OCI-LY7 (cell line): ENCODE results near the gene HOXB5.

Experiments used
- EZH2phosphoT487 ChIP-seq: fragments of 200-600 bp; sonication (generic); IDR thresholded peaks from 2 replicates; pipeline ENCODE4 v1.6.1; 2018; ENCODE audit warnings: low read depth, borderline replicate concordance, mild to moderate bottlenecking, mixed run types, antibody characterized with exemption, low read length, moderate library complexity, mixed read lengths
- TF ChIP-seq, protein P1 (sequence below): fragments of 200-600 bp; sonication (generic); conservative IDR thresholded peaks from 2 replicates; pipeline ENCODE4 v1.5.1; 2014; ENCODE audit warnings: mild to moderate bottlenecking, antibody characterized with exemption, low read length, moderate library complexity, mixed read lengths

DNA sequence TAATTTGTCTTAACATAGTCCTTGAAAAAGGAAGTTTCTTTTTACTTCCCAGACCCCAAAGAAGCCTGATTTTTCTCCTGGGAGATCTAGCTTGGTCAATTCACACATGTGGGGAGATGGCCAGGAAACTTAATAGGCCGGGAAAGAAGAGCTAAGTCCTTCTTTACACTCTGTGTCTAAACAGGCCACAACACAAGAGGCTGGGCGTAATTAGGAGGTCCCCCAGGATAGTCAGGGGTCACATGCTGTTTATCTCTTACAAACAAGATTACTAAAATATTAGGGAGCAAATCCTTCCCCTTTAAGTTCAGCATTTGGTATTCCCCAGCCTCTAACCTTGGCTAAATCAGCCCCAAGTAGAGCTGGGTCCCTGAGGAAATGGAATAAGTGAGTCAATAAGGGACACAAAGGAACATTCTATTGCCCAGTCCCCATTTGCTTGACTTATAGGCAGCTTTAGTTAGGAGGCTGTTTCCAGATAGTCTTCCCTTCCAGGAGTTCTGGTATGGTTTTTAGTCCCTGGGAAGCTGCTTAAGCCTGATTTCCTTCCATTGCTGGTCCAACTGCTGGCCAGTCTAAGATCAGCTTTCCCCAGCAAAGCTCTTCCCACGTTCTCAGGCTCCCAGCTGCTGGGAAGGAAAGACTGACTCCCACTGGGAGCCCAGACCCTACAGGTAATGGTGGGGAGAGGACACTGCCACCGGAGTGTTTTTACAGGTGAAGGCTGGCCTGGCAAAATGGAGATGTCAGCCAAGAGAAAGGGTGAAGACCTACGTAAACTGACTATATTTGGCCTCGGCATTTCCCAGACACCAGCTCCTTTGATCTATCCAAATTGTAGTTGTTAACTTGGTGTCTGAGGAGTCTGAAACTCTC lies 46.6 kb upstream of the HOXB5 start:
- TF ChIP-seq, protein P1, sequence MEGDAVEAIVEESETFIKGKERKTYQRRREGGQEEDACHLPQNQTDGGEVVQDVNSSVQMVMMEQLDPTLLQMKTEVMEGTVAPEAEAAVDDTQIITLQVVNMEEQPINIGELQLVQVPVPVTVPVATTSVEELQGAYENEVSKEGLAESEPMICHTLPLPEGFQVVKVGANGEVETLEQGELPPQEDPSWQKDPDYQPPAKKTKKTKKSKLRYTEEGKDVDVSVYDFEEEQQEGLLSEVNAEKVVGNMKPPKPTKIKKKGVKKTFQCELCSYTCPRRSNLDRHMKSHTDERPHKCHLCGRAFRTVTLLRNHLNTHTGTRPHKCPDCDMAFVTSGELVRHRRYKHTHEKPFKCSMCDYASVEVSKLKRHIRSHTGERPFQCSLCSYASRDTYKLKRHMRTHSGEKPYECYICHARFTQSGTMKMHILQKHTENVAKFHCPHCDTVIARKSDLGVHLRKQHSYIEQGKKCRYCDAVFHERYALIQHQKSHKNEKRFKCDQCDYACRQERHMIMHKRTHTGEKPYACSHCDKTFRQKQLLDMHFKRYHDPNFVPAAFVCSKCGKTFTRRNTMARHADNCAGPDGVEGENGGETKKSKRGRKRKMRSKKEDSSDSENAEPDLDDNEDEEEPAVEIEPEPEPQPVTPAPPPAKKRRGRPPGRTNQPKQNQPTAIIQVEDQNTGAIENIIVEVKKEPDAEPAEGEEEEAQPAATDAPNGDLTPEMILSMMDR, result no peak
- TF ChIP-seq EZH2phosphoT487, result no peak
